Muscle of leg (tissue), 11 donors: Measurements from ENCODE around the gene NKAIN4. TPM values are rescaled to one million over a fixed set of nuclear protein-coding genes. Genes with fewer than 3 reads are reported as not detected.
"Not testable (repeated sequence)": the region's sequence is repeated elsewhere in the genome, so short reads cannot be mapped to it uniquely, and the experiment has no call there.

Source experiments
- DNase-seq: peaks from one replicate; pipeline ENCODE4 v3.0.0; 2013
- H3K27ac ChIP-seq: one replicate; pipeline ENCODE4 v1.5.1; 2013; ENCODE audit warnings: mild to moderate bottlenecking, low read length, control low read depth
- H3K27me3 ChIP-seq: one replicate; pipeline ENCODE4 v1.6.1; 2013; ENCODE audit warnings: low read length; ENCODE audit not compliant: control insufficient read depth, insufficient read depth
- H3K36me3 ChIP-seq: one replicate; pipeline ENCODE4 v1.6.1; 2013; ENCODE audit warnings: low read length; ENCODE audit not compliant: control insufficient read depth, insufficient read depth
- H3K4me1 ChIP-seq: one replicate; pipeline ENCODE4 v1.6.1; 2013; ENCODE audit warnings: low read length; ENCODE audit not compliant: control insufficient read depth, insufficient read depth
- H3K4me3 ChIP-seq: one replicate; pipeline ENCODE4 v1.5.1; 2013; ENCODE audit warnings: low read length, control low read depth
- H3K9me3 ChIP-seq: replicated peaks from 2 replicates; pipeline ENCODE4 v1.6.1; 2013; ENCODE audit warnings: low read depth, low read length; ENCODE audit not compliant: control insufficient read depth
- WGBS: methylation state at CpG from one replicate; pipeline ENCODE4 v1.1.5; 2013; ENCODE audit warnings: missing lambda C conversion rate; ENCODE audit not compliant: insufficient coverage; 5-methylcytosine and 5-hydroxymethylcytosine counted together
- polyA plus RNA-seq, 8 donors: library from polyadenylated mRNA; unstranded; fragments of 120-200 nt; gene quantifications; one replicate each; pipeline versions ENCODE4 v1.2.1 to v1.2.3, GENCODE V29; 2013; ENCODE audit warnings: inconsistent platforms in 1 of 8, low replicate concordance in 1 of 8; ENCODE audit not compliant: insufficient read length in 8 of 8, insufficient read depth in 1 of 8
- total RNA-seq: library from RNA; stranded (reverse); fragments of 120-200 nt; gene quantifications from one replicate; pipeline ENCODE4 v1.2.4, GENCODE V29; 2013

Gene NKAIN4
- total and polyA plus RNA-seq, 9 donors, result 28.5 to 58.0 (median 37.7) TPM

DNA sequence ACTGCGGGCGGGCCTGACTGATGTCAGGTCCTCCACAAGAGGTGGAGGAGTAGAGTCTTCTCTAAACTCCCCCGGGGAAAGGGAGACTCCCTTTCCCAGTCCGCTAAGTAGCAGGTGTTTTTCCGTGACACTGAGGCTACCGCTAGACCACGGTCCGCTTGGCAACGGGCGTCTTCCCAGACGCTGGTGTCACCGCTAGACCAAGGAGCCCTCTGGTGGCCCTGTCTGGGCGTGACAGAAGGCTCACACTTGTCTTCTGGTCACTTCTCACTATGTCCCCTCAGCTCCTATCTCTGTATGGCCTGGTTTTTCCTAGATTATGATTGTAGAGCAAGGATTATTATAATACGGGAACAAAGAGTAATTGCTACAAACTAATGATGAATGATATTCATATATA, 2.9 kb downstream of the NKAIN4 start:
- 40% methylated on average over 1 of the region's 14 CpGs for WGBS
- not testable (repeated sequence) for DNase-seq, H3K9me3 ChIP-seq, H3K27ac ChIP-seq, H3K4me3 ChIP-seq
- Histone ChIP-seq H3K36me3 (peaks cover 33% of the 10 kb centered on the region), H3K4me1 (peaks cover 50% of the 10 kb centered on the region), H3K27me3 (peaks cover 30% of the 10 kb centered on the region)

DNA sequence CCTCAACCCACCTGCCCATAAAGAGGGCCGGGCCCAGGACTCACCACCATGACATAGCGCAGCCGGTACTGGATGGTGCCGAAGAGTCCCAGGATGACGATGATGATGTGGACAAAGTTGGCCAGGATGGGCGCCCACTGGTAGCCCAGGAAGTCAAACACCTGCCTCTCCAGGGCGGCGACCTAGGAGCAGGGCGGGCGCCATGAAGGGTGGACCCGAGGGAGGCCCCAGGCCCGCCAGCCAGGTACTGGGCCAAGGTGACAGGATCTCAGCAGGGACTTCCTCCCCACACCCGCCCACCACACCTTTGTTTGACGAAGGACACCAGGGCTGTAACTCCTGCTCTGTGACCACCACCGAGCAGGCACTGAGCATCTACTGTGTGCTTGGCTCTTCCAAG, 4.4 kb downstream of the NKAIN4 start:
- Histone ChIP-seq H3K27ac (no peak overlapping the region), H3K4me3 (no peak overlapping the region), H3K27me3 (peaks cover 23% of the 10 kb centered on the region), H3K36me3 (peaks cover 37% of the 10 kb centered on the region), H3K9me3 (no peaks in the 10 kb centered on the region), H3K4me1 (peaks cover 36% of the 10 kb centered on the region)
- DNase-seq, result no peak
- 95% methylated on average over 14 of the region's 15 CpGs for WGBS

DNA sequence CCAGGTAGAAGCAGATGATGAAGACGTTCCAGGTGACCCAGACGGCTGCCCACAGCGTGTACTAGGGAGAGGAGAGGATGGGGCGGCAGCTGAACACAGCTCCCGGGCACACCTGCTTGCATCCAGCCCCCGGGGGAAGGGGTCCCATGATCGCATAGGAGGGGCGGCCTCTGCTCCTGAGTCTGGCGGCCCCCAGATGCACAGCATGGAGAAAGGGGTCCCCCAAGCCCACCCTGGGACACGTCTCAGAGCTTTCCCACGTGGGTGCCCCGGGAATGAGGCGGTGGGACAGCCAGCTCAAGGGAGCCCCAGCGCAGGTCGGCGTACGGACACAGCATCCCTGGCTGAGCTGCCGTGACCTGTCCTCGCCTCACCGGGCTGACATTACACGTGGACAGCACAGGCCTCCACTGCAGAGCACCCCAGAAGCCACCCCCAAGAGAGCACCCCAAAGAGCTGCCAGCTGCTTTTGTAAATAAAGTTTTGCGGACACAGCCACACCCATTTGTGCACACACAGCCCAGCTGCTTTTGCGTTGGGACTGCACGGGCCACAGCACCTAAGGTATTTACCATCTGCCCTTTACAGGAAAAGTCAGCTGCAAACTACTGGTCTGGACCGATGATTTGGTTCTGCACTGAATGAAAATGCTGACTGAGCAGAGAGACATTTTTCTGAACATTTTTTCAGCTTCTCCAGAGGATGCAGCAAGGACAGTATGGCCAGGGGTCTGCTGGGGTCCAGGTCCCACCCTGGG, 5.2 kb downstream of the NKAIN4 start:
- Histone ChIP-seq H3K4me3 (no peak overlapping the region), H3K36me3 (peaks cover 40% of the 10 kb centered on the region), H3K9me3 (no peaks in the 10 kb centered on the region), H3K27me3 (peaks cover 19% of the 10 kb centered on the region), H3K4me1 (peaks cover 32% of the 10 kb centered on the region), H3K27ac (no peak overlapping the region)
- no peak for DNase-seq
- WGBS, result 68% methylated on average over 25 of the region's 25 CpGs

DNA sequence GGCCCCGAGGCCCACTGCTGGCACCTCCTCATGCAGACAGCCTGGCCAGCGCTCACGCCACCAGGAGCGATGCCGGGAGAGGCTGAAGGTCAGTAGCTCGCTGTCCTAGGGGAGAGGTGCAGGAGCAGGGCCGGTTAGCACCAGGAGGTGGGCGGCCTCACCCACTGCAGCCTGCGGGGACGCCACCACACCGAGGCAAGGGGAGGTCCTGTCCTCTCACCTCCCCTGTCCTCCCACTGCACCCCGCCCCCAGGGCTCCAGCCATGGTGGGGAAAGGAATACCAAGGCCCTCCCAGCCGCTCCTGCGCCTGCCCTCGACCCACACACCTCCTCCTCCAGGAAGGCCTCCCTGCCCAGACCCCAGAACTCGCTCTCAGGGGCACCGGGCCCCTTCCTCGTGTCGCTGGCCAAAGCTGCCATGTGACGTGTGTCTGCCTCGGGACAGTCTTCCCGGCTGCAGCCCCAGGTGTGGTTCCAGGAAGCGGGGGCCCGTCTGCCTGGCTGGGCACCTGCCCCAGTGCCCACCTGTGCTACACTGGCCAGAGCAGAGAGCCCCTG, 6.5 kb downstream of the NKAIN4 start:
- H3K4me1 ChIP-seq, result peaks cover 24% of the 10 kb centered on the region
- peaks cover 40% of the 10 kb centered on the region for H3K36me3 ChIP-seq
- DNase-seq, result no peak
- no peak overlapping the region for H3K4me3 ChIP-seq
- H3K27me3 ChIP-seq, result peaks cover 11% of the 10 kb centered on the region
- H3K27ac ChIP-seq, result no peak overlapping the region
- no peaks in the 10 kb centered on the region for H3K9me3 ChIP-seq
- WGBS, result 73% methylated on average over 20 of the region's 24 CpGs

DNA sequence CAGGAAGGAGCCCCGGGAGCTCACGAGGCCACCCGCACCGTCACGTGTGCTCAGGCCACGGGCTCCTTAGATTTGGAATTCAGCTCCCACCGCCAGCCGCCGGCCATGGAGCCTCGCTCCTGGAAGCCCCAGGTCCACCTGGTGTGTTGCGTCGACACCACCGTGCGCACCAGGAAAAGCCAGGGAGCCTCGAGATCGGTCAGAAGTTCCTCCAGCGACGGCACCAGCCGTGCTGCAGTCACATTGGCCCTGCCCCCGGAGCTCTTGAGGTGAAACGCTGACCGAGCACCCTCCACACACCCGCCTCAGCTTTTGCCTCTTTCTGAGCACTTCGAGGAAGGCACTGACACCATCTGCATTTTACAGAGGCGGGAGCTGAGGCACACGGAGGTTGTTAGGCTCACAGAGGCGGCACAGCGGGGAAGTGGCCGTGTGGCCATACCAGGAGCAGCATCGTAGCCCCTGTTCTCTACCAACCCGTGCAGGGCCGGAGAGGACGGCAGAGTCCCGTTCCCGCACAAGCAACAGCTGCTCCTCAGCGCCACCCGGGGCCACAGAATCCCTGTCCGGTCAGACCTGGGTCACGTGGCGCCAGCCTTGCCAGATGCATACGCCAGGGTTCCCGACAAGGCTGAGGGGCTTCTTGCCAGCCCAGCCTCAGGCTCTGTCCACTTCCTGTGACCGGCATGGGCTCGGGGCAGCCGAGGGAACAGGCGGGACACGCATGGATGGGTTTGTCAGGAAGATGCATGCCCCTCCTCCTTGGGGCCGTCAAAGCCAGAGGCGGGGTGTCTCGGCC, 7.6 kb downstream of the NKAIN4 start:
- H3K9me3 ChIP-seq, result no peaks in the 10 kb centered on the region
- H3K4me3 ChIP-seq, result no peak overlapping the region
- peaks cover 47% of the 10 kb centered on the region for H3K36me3 ChIP-seq
- DNase-seq, result no peak
- H3K4me1 ChIP-seq, result peaks cover 17% of the 10 kb centered on the region
- no peak overlapping the region for H3K27ac ChIP-seq
- WGBS, result 46% methylated on average over 42 of the region's 50 CpGs
- H3K27me3 ChIP-seq, result peaks cover 5% of the 10 kb centered on the region

DNA sequence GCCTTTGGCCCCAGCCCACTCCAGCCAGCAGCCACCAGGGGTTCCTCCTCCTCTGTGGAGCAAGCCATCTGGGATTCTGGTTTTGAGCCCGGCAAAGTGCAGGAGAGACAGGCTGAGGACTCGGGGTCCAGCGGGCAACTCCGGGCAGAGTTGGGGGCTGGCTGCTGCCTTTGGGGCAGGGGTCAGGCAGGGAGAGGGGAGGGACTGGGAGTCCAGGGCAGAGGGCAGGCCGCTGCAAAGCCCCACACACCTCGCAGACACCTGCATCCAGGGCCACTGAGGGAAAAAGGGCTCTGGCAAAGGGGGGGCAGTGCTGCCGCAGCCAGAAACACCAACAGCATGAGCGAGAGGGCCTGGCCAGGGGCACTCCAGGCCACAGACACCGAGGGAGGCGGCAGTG, 9.8 kb downstream of the NKAIN4 start:
- Histone ChIP-seq H3K36me3 (peaks cover 41% of the 10 kb centered on the region), H3K9me3 (no peaks in the 10 kb centered on the region), H3K4me3 (no peak overlapping the region), H3K27me3 (peaks cover 5% of the 10 kb centered on the region), H3K4me1 (peaks cover 26% of the 10 kb centered on the region), H3K27ac (no peak overlapping the region)
- 87% methylated on average over 7 of the region's 10 CpGs for WGBS
- DNase-seq, result no peak

DNA sequence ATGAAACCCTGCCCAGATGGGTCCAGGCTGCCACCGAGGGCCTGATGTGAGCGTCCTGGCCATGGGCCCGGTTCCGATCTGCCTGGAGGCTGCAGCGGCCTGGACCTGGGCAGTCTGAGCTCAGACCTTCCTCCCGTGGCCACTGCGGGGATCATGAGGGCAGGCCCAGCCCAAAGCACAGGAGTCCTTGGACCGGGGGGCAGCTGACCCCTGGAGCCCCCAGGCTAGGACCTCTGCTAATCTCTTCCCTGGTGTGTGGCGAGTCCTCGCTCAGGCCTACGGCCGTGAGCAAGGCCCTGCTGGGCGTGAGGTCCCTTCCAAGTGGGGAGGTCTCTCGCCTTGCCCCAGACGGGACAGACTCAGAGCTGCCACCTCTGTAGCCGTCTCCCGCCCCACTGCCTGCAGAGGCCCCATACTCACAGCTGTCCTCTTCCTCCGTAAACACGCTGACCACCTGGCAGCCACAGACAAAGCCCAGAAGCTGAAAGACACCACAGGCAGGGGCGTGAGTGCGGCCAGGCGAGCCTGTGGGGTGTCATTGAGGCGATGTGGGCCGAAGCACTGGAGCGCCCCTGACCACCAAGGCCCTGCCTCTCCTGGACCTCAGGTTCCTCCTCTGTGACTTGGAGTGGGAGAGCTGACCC, 10.5 kb downstream of the NKAIN4 start:
- H3K4me3 ChIP-seq, result no peak overlapping the region
- H3K36me3 ChIP-seq, result peaks cover 36% of the 10 kb centered on the region
- DNase-seq, result no peak
- no peak overlapping the region for H3K27ac ChIP-seq
- 63% methylated on average over 22 of the region's 25 CpGs for whole genome bisulfite sequencing
- H3K9me3 ChIP-seq, result no peaks in the 10 kb centered on the region
- peaks cover 3% of the 10 kb centered on the region for H3K27me3 ChIP-seq
- peaks cover 34% of the 10 kb centered on the region for H3K4me1 ChIP-seq

DNA sequence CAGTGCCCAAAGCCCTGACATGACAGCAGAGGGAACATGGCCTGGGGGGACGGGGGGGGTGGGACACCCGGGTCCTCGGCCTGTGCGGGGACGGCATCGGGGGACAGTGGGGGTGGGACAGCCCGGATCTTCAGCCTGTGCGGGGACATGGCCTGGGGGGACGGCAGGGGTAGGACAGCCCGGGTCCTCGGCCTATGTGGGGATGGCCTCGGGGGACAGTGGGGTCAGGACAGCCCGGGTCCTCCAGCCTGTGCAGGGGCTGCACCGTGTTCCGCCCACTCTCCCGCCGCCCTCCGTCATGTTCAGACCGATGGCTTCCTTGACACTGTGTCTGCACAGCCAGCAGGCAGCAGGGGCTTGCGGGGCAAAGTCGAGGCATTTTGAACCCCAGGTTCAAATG, 11.5 kb downstream of the NKAIN4 start:
- Histone ChIP-seq H3K4me1 (peaks cover 41% of the 10 kb centered on the region), H3K27ac (no peak overlapping the region), H3K27me3 (peaks cover 3% of the 10 kb centered on the region), H3K9me3 (no peaks in the 10 kb centered on the region), H3K36me3 (peaks cover 26% of the 10 kb centered on the region), H3K4me3 (no peak overlapping the region)
- no peak for DNase-seq
- 89% methylated on average over 16 of the region's 21 CpGs for WGBS

DNA sequence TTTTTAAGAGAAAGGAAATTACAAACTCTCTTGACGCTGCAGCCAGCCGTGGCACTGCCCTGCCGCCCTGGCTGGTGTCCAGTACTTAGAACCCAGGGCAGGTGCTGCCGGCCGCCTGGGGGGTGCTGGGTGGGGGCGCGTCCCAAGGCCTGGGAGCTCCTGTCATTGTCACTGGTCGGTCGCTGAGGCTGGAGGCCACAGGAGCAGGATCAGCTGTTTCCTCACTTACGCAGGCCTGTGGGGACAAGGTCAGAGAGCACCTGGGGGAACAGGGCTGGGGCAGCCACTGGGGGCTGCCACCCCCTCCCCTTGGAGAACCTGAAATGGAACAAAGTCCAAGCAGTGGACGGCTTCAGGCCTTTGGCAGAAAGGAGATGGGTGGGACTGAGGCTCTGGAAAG, 13.0 kb downstream of the NKAIN4 start:
- no peaks in the 10 kb centered on the region for H3K9me3 ChIP-seq
- no peak for DNase-seq
- H3K4me1 ChIP-seq, result peaks cover 32% of the 10 kb centered on the region
- WGBS, result 39% methylated on average over 11 of the region's 11 CpGs
- no peaks in the 10 kb centered on the region for H3K27me3 ChIP-seq
- H3K27ac ChIP-seq, result no peak overlapping the region
- peaks cover 14% of the 10 kb centered on the region for H3K36me3 ChIP-seq
- no peak overlapping the region for H3K4me3 ChIP-seq

DNA sequence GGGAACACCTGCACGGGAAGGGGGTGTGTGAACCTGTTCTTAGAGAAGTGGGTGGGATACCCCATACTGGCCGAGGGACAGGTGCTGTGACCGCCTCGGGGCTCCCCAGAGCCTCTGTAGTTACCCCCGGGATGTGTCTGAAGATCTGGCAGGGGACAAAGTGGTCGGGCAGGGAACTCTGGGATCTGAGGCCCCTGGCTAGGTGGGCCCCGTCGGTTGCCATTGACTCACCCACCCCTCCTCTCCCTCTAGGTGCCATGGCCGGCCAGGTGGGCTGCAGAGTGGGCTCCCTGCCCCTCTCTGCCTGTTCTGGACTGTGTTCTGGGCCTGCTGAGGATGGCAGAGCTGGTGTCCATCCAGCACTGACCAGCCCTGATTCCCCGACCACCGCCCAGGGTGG, 14.3 kb downstream of the NKAIN4 start:
- H3K36me3 ChIP-seq, result peaks cover 11% of the 10 kb centered on the region
- no peak overlapping the region for H3K4me3 ChIP-seq
- no peaks in the 10 kb centered on the region for H3K9me3 ChIP-seq
- H3K27me3 ChIP-seq, result no peaks in the 10 kb centered on the region
- DNase-seq, result no peak
- H3K27ac ChIP-seq, result no peak overlapping the region
- peaks cover 40% of the 10 kb centered on the region for H3K4me1 ChIP-seq
- WGBS, result 94% methylated on average over 5 of the region's 11 CpGs
